Calu3 (cell line): ENCODE measurements around the gene RAP1GAP2. TPM values are rescaled to one million over a fixed set of nuclear protein-coding genes. Genes with fewer than 3 reads are reported as not detected.
"Not testable (repeated sequence)": the region's sequence is repeated elsewhere in the genome, so short reads cannot be mapped to it uniquely, and the experiment has no call there.

Experiments used
- BruUV-seq: library from RNA; stranded (reverse); fragments of 400-500 nt; replicated peaks from 2 replicates; lab custom pipeline; 2021; lab: Mats Ljungman, UMichigan
- CTCF ChIA-PET: fragments of 300-600 bp; sonication (Branson Sonifier 250); formaldehyde crosslinking; loops from one replicate; lab custom pipeline; 2022; ENCODE audit warnings: antibody characterized with exemption; lab: Charles Lee
- DNase-seq: peaks from one replicate; pipeline ENCODE4 v3.0.0; 2022
- H3K27ac Mint-ChIP-seq: one replicate; pipeline ENCODE4 v1.8.0; 2022; ENCODE audit warnings: mixed read lengths; ENCODE audit not compliant: unreplicated experiment
- H3K27me3 Mint-ChIP-seq: one replicate; pipeline ENCODE4 v1.8.0; 2022; ENCODE audit warnings: mixed read lengths; ENCODE audit not compliant: unreplicated experiment
- H3K36me3 Mint-ChIP-seq: one replicate; pipeline ENCODE4 v1.8.0; 2022; ENCODE audit warnings: mild to moderate bottlenecking, moderate library complexity, mixed read lengths; ENCODE audit not compliant: insufficient read depth, unreplicated experiment
- H3K4me1 Mint-ChIP-seq: one replicate; pipeline ENCODE4 v1.8.0; 2022; ENCODE audit warnings: mild to moderate bottlenecking, low read depth, mixed read lengths; ENCODE audit not compliant: unreplicated experiment
- H3K4me3 Mint-ChIP-seq: one replicate; pipeline ENCODE4 v1.8.0; 2022; ENCODE audit warnings: mild to moderate bottlenecking, low read depth, moderate library complexity, mixed read lengths; ENCODE audit not compliant: unreplicated experiment
- H3K9me3 Mint-ChIP-seq: one replicate; pipeline ENCODE4 v1.8.0; 2022; ENCODE audit warnings: low read depth, mixed read lengths; ENCODE audit not compliant: unreplicated experiment
- intact Hi-C: fragments of 100-400 bp; cut with micrococcal nuclease; formaldehyde crosslinking; loops from one replicate; pipeline ENCODE4 v1.10.0; 2022; ENCODE audit not compliant: unreplicated experiment
- total RNA-seq: library from RNA; stranded (reverse); gene quantifications from 2 replicates; pipeline ENCODE4 v1.2.3, GENCODE V29; 2022
- TF ChIP-seq, protein P1 (sequence below): fragments of 200-600 bp; IDR thresholded peaks from one replicate; pipeline ENCODE4 v1.8.0; 2022; ENCODE audit warnings: antibody characterized with exemption; ENCODE audit not compliant: unreplicated experiment

The RAP1GAP2 gene
- total RNA-seq, 1 experiment from 2014 or later: 38.4 TPM

DNA sequence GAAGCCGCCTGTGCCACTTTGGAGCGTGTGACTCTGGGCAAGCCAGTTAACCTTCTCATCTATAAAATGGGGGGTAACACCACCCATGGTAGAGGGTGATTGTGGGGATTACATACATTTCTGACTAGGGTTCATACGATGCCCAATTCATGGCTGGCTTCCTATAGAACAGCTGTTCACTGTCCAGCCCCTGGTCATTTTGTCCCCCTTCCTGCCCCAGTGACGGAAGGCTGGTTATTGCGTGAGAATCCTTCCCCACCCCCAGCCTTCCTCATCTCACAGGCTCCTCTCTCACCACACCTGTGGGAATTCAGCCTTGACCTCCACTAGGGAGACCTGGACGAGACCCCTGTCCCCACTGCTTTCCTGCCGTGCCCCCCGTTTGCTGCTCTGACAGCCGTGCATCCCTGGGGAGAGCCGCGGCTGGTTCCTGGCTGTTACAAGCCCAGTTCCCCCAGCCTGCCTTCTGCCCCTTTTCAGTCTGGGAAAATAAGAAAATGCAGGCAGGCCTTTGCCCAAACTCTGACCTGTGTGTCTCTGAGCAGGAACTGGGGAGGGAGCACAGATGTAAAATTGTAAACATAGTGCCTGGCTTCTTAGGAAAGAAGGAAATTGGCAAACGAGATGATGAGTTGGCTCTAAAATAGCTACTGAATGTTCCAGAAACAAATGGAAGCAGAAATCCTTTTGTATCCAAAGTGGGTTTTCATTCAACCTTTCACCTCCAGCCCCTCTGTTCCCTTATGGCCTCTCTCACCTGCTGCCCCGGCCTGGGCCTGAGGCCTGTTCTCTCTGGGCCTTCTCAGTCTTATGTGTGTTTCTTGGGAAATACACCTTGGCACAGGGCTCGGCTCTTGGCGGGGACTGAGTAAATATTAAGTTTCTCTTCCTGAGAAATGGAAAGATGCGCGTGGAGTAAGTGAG is 199.9 kb downstream of the RAP1GAP2 start:
- H3K9me3 Mint-ChIP-seq: no peaks in the 10 kb centered on the region
- CTCF ChIA-PET: no interaction called here
- no peak overlapping the region for H3K27ac Mint-ChIP-seq

DNA sequence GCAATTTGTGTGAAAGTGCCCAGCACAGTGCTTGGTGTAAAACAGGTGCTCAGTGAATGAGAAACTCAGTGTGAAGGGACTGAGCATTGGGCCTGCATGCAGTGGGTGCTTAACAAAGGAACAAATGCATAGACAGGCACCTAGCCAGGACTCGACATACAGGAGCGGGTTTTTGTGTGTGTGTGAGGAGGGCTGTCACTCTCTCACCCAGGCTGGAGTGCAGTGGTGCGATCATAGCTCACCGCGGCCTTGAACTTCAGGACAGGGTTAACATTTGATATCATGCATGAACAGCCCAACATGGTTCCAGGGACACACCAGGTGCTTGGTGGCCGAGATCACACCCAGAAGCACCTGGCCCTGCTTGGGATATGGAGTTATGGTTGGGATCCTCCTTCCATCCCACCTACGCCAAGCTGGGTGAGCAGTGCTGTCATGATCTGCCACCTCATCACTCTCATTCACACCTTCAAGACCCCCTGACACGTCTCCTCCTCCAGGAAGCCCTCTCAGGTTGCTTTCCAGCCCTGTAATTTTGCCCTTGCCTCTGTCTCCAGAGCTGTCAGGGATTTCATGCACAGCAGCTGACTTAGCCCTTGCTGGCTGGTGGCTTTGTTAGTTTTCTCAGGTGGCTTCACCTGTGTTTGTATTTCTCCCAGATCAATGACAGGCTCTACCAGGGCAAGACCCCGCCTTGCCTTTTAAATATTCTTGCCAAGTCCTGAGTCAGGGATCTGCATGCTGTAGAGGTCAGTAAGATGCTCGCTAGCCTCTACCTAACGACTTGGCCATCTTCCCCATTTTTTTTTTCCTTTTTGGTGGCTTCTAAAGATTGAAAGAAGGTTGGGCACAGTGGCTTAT is 200.8 kb downstream of the RAP1GAP2 start:
- intact Hi-C loops: no loop called here

More for the DNA sequence above, 199.9 kb downstream of the RAP1GAP2 start:
- H3K36me3 Mint-ChIP-seq: peaks cover 28% of the 10 kb centered on the region
- no peak overlapping the region for H3K4me3 Mint-ChIP-seq
- DNase-seq: no peak
- intact Hi-C loops: no loop called here
- no peaks in the 10 kb centered on the region for H3K27me3 Mint-ChIP-seq
- no peaks in the 10 kb centered on the region for H3K4me1 Mint-ChIP-seq
- BruUV-seq: no TSS peak
- TF ChIP-seq, protein P1, sequence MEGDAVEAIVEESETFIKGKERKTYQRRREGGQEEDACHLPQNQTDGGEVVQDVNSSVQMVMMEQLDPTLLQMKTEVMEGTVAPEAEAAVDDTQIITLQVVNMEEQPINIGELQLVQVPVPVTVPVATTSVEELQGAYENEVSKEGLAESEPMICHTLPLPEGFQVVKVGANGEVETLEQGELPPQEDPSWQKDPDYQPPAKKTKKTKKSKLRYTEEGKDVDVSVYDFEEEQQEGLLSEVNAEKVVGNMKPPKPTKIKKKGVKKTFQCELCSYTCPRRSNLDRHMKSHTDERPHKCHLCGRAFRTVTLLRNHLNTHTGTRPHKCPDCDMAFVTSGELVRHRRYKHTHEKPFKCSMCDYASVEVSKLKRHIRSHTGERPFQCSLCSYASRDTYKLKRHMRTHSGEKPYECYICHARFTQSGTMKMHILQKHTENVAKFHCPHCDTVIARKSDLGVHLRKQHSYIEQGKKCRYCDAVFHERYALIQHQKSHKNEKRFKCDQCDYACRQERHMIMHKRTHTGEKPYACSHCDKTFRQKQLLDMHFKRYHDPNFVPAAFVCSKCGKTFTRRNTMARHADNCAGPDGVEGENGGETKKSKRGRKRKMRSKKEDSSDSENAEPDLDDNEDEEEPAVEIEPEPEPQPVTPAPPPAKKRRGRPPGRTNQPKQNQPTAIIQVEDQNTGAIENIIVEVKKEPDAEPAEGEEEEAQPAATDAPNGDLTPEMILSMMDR: no peak

GRCh38 chr17:2998469-2998901 is 202.2 kb downstream of the RAP1GAP2 start:
- DNase-seq, BruUV-seq, intact Hi-C loops, CTCF ChIA-PET, H3K27ac Mint-ChIP-seq, H3K4me3 Mint-ChIP-seq, H3K27me3 Mint-ChIP-seq, H3K9me3 Mint-ChIP-seq: not testable (repeated sequence)
- H3K36me3 Mint-ChIP-seq: peaks cover 29% of the 10 kb centered on the region
- H3K4me1 Mint-ChIP-seq: peaks cover 15% of the 10 kb centered on the region

More for the DNA sequence above, 200.8 kb downstream of the RAP1GAP2 start:
- H3K4me3 Mint-ChIP-seq: no peak overlapping the region
- peaks cover 29% of the 10 kb centered on the region for H3K36me3 Mint-ChIP-seq
- no peaks in the 10 kb centered on the region for H3K27me3 Mint-ChIP-seq
- H3K27ac Mint-ChIP-seq: no peak overlapping the region
- H3K9me3 Mint-ChIP-seq: no peaks in the 10 kb centered on the region
- CTCF ChIA-PET: no interaction called here
- TF ChIP-seq, protein P1: no peak
- no peak for DNase-seq
- peaks cover under 1% of the 10 kb centered on the region for H3K4me1 Mint-ChIP-seq
- no TSS peak for BruUV-seq

- TF ChIP-seq, protein P1: no peak
- Mint-ChIP-seq H3K9me3 (no peaks in the 10 kb centered on the region), H3K4me1 (peaks cover 27% of the 10 kb centered on the region), H3K4me3 (no peak overlapping the region), H3K27me3 (no peaks in the 10 kb centered on the region), H3K36me3 (peaks cover 36% of the 10 kb centered on the region), H3K27ac (no peak overlapping the region)
- CTCF ChIA-PET: interaction anchor here (2.2 kb wide), 1 partner anchor 154 kb away, joined by 9 read pairs; no protein-coding TSS in a partner anchor
- intact Hi-C loops: no loop called here
- BruUV-seq: no TSS peak
- no peak for DNase-seq
Measured at GRCh38 chr17:3002538-3003295, 206.5 kb downstream of the RAP1GAP2 start.
